Measurements from ENCODE around the gene MAN1A1. TPM values are rescaled to one million over a fixed set of nuclear protein-coding genes. Genes with fewer than 3 reads are reported as not detected.

Gene MAN1A1
- 59.3 and 65.5 TPM in 2 replicates for total RNA-seq

GRCh38 chr6:119349361-119350201 lies at the start of gene MAN1A1:
MAN1A1 (minus strand) TSS chr6:119349761; CDS start chr6:119349065, 696 bp downstream.

Data from pericardium fibroblast (primary cell).